Measurements from ENCODE around the gene ANO9. TPM values are rescaled to one million over a fixed set of nuclear protein-coding genes. Genes with fewer than 3 reads are reported as not detected.

ANO9 gene
- total and polyA plus RNA-seq, 4 donors = 0.10 to 0.53 (median 0.22) TPM; not detected in 1

- 80% methylated on average over 20 of the region's 20 CpGs for WGBS (ENCODE audit: insufficient coverage)
- H3K27me3 ChIP-seq (ENCODE audit: control insufficient read depth, insufficient read depth, low read length) = peaks cover 54% of the 10 kb centered on the region
Measured at GRCh38 chr11:419248-420005, 22.4 kb downstream of the ANO9 start.

GRCh38 chr11:418343-419247, 23.2 kb downstream of the ANO9 start:
- H3K36me3 ChIP-seq (ENCODE audit: control insufficient read depth, insufficient read depth, low read length) = no peaks in the 10 kb centered on the region
- no peaks in the 10 kb centered on the region for H3K9me3 ChIP-seq (ENCODE audit: control insufficient read depth, insufficient read depth, low read length)
- no peak overlapping the region for H3K27ac ChIP-seq (ENCODE audit: low read depth, low read length)
- no peak overlapping the region for H3K4me3 ChIP-seq (ENCODE audit: low read depth, low read length)
- WGBS (ENCODE audit: insufficient coverage) = 84% methylated on average over 27 of the region's 30 CpGs
- H3K4me1 ChIP-seq (ENCODE audit: control insufficient read depth, insufficient read depth, low read length) = peaks cover 16% of the 10 kb centered on the region
- DNase-seq (ENCODE audit: low read depth in 4 of 6, low spot score in 6 of 6) = no peak
- H3K27me3 ChIP-seq (ENCODE audit: control insufficient read depth, insufficient read depth, low read length) = peaks cover 51% of the 10 kb centered on the region

More at GRCh38 chr11:419248-420005, 22.4 kb downstream of the ANO9 start:
- H3K4me1 ChIP-seq (ENCODE audit: control insufficient read depth, insufficient read depth, low read length) = peaks cover 16% of the 10 kb centered on the region
- H3K9me3 ChIP-seq (ENCODE audit: control insufficient read depth, insufficient read depth, low read length) = no peaks in the 10 kb centered on the region
- no peaks in the 10 kb centered on the region for H3K36me3 ChIP-seq (ENCODE audit: control insufficient read depth, insufficient read depth, low read length)
- no peak overlapping the region for H3K27ac ChIP-seq (ENCODE audit: low read depth, low read length)
- no peak for DNase-seq (ENCODE audit: low read depth in 4 of 6, low spot score in 6 of 6)
- H3K4me3 ChIP-seq (ENCODE audit: low read depth, low read length) = no peak overlapping the region

- no peaks in the 10 kb centered on the region for H3K36me3 ChIP-seq (ENCODE audit: control insufficient read depth, insufficient read depth, low read length)
- H3K9me3 ChIP-seq (ENCODE audit: control insufficient read depth, insufficient read depth, low read length) = no peaks in the 10 kb centered on the region
- DNase-seq (ENCODE audit: low read depth in 4 of 6, low spot score in 6 of 6) = no peak
- peaks cover 16% of the 10 kb centered on the region for H3K4me1 ChIP-seq (ENCODE audit: control insufficient read depth, insufficient read depth, low read length)
- no peak overlapping the region for H3K27ac ChIP-seq (ENCODE audit: low read depth, low read length)
- WGBS (ENCODE audit: insufficient coverage) = 54% methylated on average over 18 of the region's 19 CpGs
- no peak overlapping the region for H3K4me3 ChIP-seq (ENCODE audit: low read depth, low read length)
- H3K27me3 ChIP-seq (ENCODE audit: control insufficient read depth, insufficient read depth, low read length) = peaks cover 51% of the 10 kb centered on the region
Measured at GRCh38 chr11:417652-418342, 24.0 kb downstream of the ANO9 start.

GRCh38 chr11:416757-417621, 24.8 kb downstream of the ANO9 start:
- Histone ChIP-seq H3K4me3 (ENCODE audit: low read depth, low read length) (peak overlapping the region; percentile 18), H3K27me3 (ENCODE audit: control insufficient read depth, insufficient read depth, low read length) (peaks cover 51% of the 10 kb centered on the region), H3K4me1 (ENCODE audit: control insufficient read depth, insufficient read depth, low read length) (peaks cover 16% of the 10 kb centered on the region), H3K27ac (ENCODE audit: low read depth, low read length) (no peak overlapping the region), H3K9me3 (ENCODE audit: control insufficient read depth, insufficient read depth, low read length) (no peaks in the 10 kb centered on the region), H3K36me3 (ENCODE audit: control insufficient read depth, insufficient read depth, low read length) (no peaks in the 10 kb centered on the region)
- WGBS (ENCODE audit: insufficient coverage) = under 1% methylated on average over 97 of the region's 97 CpGs
- DNase-seq (ENCODE audit: low read depth in 4 of 6, low spot score in 6 of 6) = no peak

- H3K4me1 ChIP-seq (ENCODE audit: control insufficient read depth, insufficient read depth, low read length) = peaks cover 16% of the 10 kb centered on the region
- H3K4me3 ChIP-seq (ENCODE audit: low read depth, low read length) = no peak overlapping the region
- no peak for DNase-seq (ENCODE audit: low read depth in 4 of 6, low spot score in 6 of 6)
- no peaks in the 10 kb centered on the region for H3K36me3 ChIP-seq (ENCODE audit: control insufficient read depth, insufficient read depth, low read length)
- H3K27ac ChIP-seq (ENCODE audit: low read depth, low read length) = no peak overlapping the region
- H3K27me3 ChIP-seq (ENCODE audit: control insufficient read depth, insufficient read depth, low read length) = peaks cover 51% of the 10 kb centered on the region
- no peaks in the 10 kb centered on the region for H3K9me3 ChIP-seq (ENCODE audit: control insufficient read depth, insufficient read depth, low read length)
- WGBS (ENCODE audit: insufficient coverage) = 18% methylated on average over 45 of the region's 45 CpGs
Measured at GRCh38 chr11:416051-416756, 25.6 kb downstream of the ANO9 start.

- 77% methylated on average over 5 of the region's 5 CpGs for WGBS (ENCODE audit: insufficient coverage)
- Histone ChIP-seq H3K9me3 (ENCODE audit: control insufficient read depth, insufficient read depth, low read length) (no peaks in the 10 kb centered on the region), H3K4me3 (ENCODE audit: low read depth, low read length) (no peak overlapping the region), H3K27me3 (ENCODE audit: control insufficient read depth, insufficient read depth, low read length) (peaks cover 51% of the 10 kb centered on the region), H3K4me1 (ENCODE audit: control insufficient read depth, insufficient read depth, low read length) (peaks cover 16% of the 10 kb centered on the region), H3K27ac (ENCODE audit: low read depth, low read length) (no peak overlapping the region), H3K36me3 (ENCODE audit: control insufficient read depth, insufficient read depth, low read length) (no peaks in the 10 kb centered on the region)
- DNase-seq (ENCODE audit: low read depth in 4 of 6, low spot score in 6 of 6) = no peak
Measured at GRCh38 chr11:415640-416041, 26.2 kb downstream of the ANO9 start.

GRCh38 chr11:414318-414857, 27.4 kb downstream of the ANO9 start:
- H3K27ac ChIP-seq (ENCODE audit: low read depth, low read length) = no peak overlapping the region
- 65% methylated on average over 6 of the region's 9 CpGs for WGBS (ENCODE audit: insufficient coverage)
- DNase-seq (ENCODE audit: low read depth in 4 of 6, low spot score in 6 of 6) = no peak
- no peaks in the 10 kb centered on the region for H3K9me3 ChIP-seq (ENCODE audit: control insufficient read depth, insufficient read depth, low read length)
- peaks cover 13% of the 10 kb centered on the region for H3K4me1 ChIP-seq (ENCODE audit: control insufficient read depth, insufficient read depth, low read length)
- H3K4me3 ChIP-seq (ENCODE audit: low read depth, low read length) = no peak overlapping the region
- no peaks in the 10 kb centered on the region for H3K36me3 ChIP-seq (ENCODE audit: control insufficient read depth, insufficient read depth, low read length)
- H3K27me3 ChIP-seq (ENCODE audit: control insufficient read depth, insufficient read depth, low read length) = peaks cover 40% of the 10 kb centered on the region

Data from spinal cord (tissue), 10 donors.